Measurements from ENCODE around the gene MRO. TPM values are rescaled to one million over a fixed set of nuclear protein-coding genes. Genes with fewer than 3 reads are reported as not detected.

The MRO gene
- total and polyA plus RNA-seq, 10 of the 15 experiments (the other 5 are each of a cell fraction or from before 2014, with no cell fraction given), result 0.11 to 0.18 TPM; not detected in 8

DNA sequence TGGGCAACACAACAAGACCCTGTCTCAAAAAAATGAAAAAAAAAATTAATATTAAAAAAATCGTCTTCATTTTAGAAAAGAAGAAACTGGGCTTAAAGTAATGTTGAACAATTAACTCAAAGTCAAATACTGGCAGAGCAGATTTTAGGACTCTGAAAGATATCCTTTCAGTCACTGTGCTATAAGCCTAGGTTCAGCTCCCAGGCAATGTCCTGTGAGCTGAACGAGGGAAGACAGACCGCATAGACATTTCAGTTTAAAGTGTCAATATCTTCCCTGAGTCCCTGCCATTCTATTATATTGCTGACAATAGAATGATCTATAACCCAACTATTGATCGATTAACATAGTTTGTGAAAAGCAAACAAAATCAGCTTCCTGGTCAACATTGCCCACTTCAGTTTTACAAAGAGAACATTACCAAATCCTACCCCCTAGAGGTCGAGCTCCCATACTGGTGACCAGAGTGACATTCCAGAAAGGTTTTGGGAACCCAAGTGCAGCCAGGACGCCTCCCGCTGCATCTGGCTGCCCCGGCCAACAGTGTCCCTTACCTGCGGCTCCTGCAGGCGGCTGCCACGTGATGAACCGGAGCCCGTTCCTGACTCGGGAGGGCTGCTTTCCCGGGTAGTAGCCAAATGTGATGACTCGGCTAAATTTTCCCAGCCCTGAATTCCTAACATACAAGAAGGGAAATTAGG is 639 bp downstream of the MRO start (continued):
- TF ChIP-seq, protein P1, sequence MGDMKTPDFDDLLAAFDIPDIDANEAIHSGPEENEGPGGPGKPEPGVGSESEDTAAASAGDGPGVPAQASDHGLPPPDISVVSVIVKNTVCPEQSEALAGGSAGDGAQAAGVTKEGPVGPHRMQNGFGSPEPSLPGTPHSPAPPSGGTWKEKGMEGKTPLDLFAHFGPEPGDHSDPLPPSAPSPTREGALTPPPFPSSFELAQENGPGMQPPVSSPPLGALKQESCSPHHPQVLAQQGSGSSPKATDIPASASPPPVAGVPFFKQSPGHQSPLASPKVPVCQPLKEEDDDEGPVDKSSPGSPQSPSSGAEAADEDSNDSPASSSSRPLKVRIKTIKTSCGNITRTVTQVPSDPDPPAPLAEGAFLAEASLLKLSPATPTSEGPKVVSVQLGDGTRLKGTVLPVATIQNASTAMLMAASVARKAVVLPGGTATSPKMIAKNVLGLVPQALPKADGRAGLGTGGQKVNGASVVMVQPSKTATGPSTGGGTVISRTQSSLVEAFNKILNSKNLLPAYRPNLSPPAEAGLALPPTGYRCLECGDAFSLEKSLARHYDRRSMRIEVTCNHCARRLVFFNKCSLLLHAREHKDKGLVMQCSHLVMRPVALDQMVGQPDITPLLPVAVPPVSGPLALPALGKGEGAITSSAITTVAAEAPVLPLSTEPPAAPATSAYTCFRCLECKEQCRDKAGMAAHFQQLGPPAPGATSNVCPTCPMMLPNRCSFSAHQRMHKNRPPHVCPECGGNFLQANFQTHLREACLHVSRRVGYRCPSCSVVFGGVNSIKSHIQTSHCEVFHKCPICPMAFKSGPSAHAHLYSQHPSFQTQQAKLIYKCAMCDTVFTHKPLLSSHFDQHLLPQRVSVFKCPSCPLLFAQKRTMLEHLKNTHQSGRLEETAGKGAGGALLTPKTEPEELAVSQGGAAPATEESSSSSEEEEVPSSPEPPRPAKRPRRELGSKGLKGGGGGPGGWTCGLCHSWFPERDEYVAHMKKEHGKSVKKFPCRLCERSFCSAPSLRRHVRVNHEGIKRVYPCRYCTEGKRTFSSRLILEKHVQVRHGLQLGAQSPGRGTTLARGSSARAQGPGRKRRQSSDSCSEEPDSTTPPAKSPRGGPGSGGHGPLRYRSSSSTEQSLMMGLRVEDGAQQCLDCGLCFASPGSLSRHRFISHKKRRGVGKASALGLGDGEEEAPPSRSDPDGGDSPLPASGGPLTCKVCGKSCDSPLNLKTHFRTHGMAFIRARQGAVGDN (IDR thresholded peaks at IDR 0.05), result no peak
- TF ChIP-seq ZNF207 (IDR thresholded peaks at IDR 0.05; ENCODE audit: borderline replicate concordance) (no peak), ZNF384 (IDR thresholded peaks at IDR 0.05; ENCODE audit: borderline replicate concordance, low read depth, low read length) (no peak)

GRCh38 chr18:50816419-50817166 is 3.2 kb downstream of the MRO start:
- in situ Hi-C loops (cut with MboI), result loop anchor here (10.0 kb wide), 1 partner anchor 228 kb away; no protein-coding TSS in a partner anchor
- Histone ChIP-seq H3K9me3 (replicated peaks; ENCODE audit: control insufficient read depth, insufficient read depth, low read length) (no peaks in the 10 kb centered on the region), H3K4me2 (ENCODE audit: control insufficient read depth, insufficient read depth) (peak overlapping the region; percentile 47), H2AFZ (ENCODE audit: control insufficient read depth, low read depth, low read length) (peak overlapping the region; percentile 33), H3K27me3 (replicated peaks in 1 of 2; ENCODE audit: control insufficient read depth in 2 of 2, insufficient read depth in 2 of 2, low read length in 1 of 2) (no peaks in the 10 kb centered on the region), H3K79me2 (ENCODE audit: control insufficient read depth, insufficient read depth, low read length) (no peaks in the 10 kb centered on the region), H3K9ac (ENCODE audit: control insufficient read depth, insufficient read depth, low read length) (no peak overlapping the region), H3K4me1 (ENCODE audit: control insufficient read depth, insufficient read depth, low read length) (peaks cover 6% of the 10 kb centered on the region; the same call in 1 of the 2 replicates), H3K27ac (ENCODE audit: control insufficient read depth, insufficient read depth) (no peak overlapping the region), H3K4me3 (no peak overlapping the region), H3K36me3 (ENCODE audit: control insufficient read depth in 2 of 2, insufficient read depth in 2 of 2, low read length in 1 of 2) (no peaks in the 10 kb centered on the region), H4K20me1 (ENCODE audit: control insufficient read depth, insufficient read depth) (no peaks in the 10 kb centered on the region)
- RAD21 ChIA-PET (ENCODE audit: unreplicated experiment), result interaction anchor here (0.5 to 1.4 kb wide), 3 partner anchors 36 to 234 kb away, joined by 3 to 4 read pairs (median 4); no protein-coding TSS in a partner anchor
- POLR2A ChIA-PET, result interaction anchor here (1.3 kb wide), 1 partner anchor 214 kb away, joined by 3 read pairs; the partner anchor contains the start of gene SMAD4
- peak; percentile 42 for ATAC-seq
- CTCF ChIA-PET, result interaction anchor here (0.6 to 6.4 kb wide), 5 partner anchors 40 to 1611 kb away, joined by 3 to 46 read pairs (median 4); no protein-coding TSS in a partner anchor
- intact Hi-C loops (cut with micrococcal nuclease; ENCODE audit: unreplicated experiment), result no loop called here
- no TSS peak for BruUV-seq (replicated peaks)
- TF ChIP-seq PAX5 (IDR thresholded peaks at IDR 0.05; ENCODE audit: borderline replicate concordance, low read depth, low read length) (peak; percentile 58; the same call in 1 of the 2 replicates), CHD2 (IDR thresholded peaks at IDR 0.05; ENCODE audit: borderline replicate concordance, low read depth, low read length) (no peak)
- FAIRE-seq, result peak; percentile 49
- DNase-seq (ENCODE audit: low read depth, low spot score), result no peak
- SMC1A ChIA-PET (ENCODE audit: uncharacterized antibody, unreplicated experiment), result interaction anchor here (0.6 to 2.1 kb wide), 8 partner anchors 8 to 238 kb away, joined by 3 to 6 read pairs (median 4); no protein-coding TSS in a partner anchor
- WGBS (ENCODE audit: insufficient coverage, insufficient replicate concordance, low lambda C conversion rate, missing lambda C conversion rate), result 22% methylated on average over 7 of the region's 7 CpGs
